ENCODE results near the gene MS4A4A.

The MS4A4A gene

GRCh38 chr11:60310407-60310998, 30.0 kb downstream of the MS4A4A start:
- no peaks in the 10 kb centered on the region for H3K79me2 ChIP-seq
- H3K4me1 ChIP-seq = no peaks in the 10 kb centered on the region
- no peaks in the 10 kb centered on the region for H3K36me3 ChIP-seq (ENCODE audit: control insufficient read depth, insufficient read depth, low read length)
- no peaks in the 10 kb centered on the region for H3K9me3 ChIP-seq (ENCODE audit: control insufficient read depth, low read length)
- no peak overlapping the region for H3K4me3 ChIP-seq (ENCODE audit: low read depth, low read length)
- H3K27ac ChIP-seq = no peak overlapping the region
- no peak overlapping the region for H3K9ac ChIP-seq
- no peak overlapping the region for H3K4me2 ChIP-seq (ENCODE audit: low read length)
- no peak for TF ChIP-seq CTCF (IDR thresholded peaks at IDR 0.05)
- no peaks in the 10 kb centered on the region for H3K27me3 ChIP-seq (ENCODE audit: control insufficient read depth, insufficient read depth, low read length)
- no peak overlapping the region for H2AFZ ChIP-seq

GRCh38 chr11:60314635-60315321, 34.3 kb downstream of the MS4A4A start:
- Histone ChIP-seq H2AFZ (no peak overlapping the region), H3K4me3 (ENCODE audit: low read depth, low read length) (no peak overlapping the region), H3K36me3 (ENCODE audit: control insufficient read depth, insufficient read depth, low read length) (no peaks in the 10 kb centered on the region), H3K27ac (no peak overlapping the region), H3K27me3 (ENCODE audit: control insufficient read depth, insufficient read depth, low read length) (no peaks in the 10 kb centered on the region), H3K9me3 (ENCODE audit: control insufficient read depth, low read length) (no peaks in the 10 kb centered on the region), H3K4me1 (no peaks in the 10 kb centered on the region), H3K4me2 (ENCODE audit: low read length) (no peak overlapping the region), H3K9ac (no peak overlapping the region), H3K79me2 (no peaks in the 10 kb centered on the region)
- no peak for TF ChIP-seq CTCF (IDR thresholded peaks at IDR 0.05)

GRCh38 chr11:60315871-60316270, 35.4 kb downstream of the MS4A4A start:
- no peaks in the 10 kb centered on the region for H3K27me3 ChIP-seq (ENCODE audit: control insufficient read depth, insufficient read depth, low read length)
- H3K4me1 ChIP-seq = no peaks in the 10 kb centered on the region
- no peak overlapping the region for H3K4me2 ChIP-seq (ENCODE audit: low read length)
- H3K4me3 ChIP-seq (ENCODE audit: low read depth, low read length) = no peak overlapping the region
- no peak overlapping the region for H3K9ac ChIP-seq
- H3K27ac ChIP-seq = no peak overlapping the region
- no peaks in the 10 kb centered on the region for H3K79me2 ChIP-seq
- H3K36me3 ChIP-seq (ENCODE audit: control insufficient read depth, insufficient read depth, low read length) = no peaks in the 10 kb centered on the region
- no peaks in the 10 kb centered on the region for H3K9me3 ChIP-seq (ENCODE audit: control insufficient read depth, low read length)
- TF ChIP-seq CTCF (IDR thresholded peaks at IDR 0.05) = no peak
- no peak overlapping the region for H2AFZ ChIP-seq

- no peaks in the 10 kb centered on the region for H3K36me3 ChIP-seq (ENCODE audit: control insufficient read depth, insufficient read depth, low read length)
- no peak overlapping the region for H3K4me3 ChIP-seq (ENCODE audit: low read depth, low read length)
- H3K79me2 ChIP-seq = no peaks in the 10 kb centered on the region
- no peaks in the 10 kb centered on the region for H3K27me3 ChIP-seq (ENCODE audit: control insufficient read depth, insufficient read depth, low read length)
- H3K27ac ChIP-seq = no peak overlapping the region
- no peaks in the 10 kb centered on the region for H3K9me3 ChIP-seq (ENCODE audit: control insufficient read depth, low read length)
- H3K4me1 ChIP-seq = no peaks in the 10 kb centered on the region
- H3K4me2 ChIP-seq (ENCODE audit: low read length) = no peak overlapping the region
- H3K9ac ChIP-seq = no peak overlapping the region
- no peak overlapping the region for H2AFZ ChIP-seq
- TF ChIP-seq CTCF (IDR thresholded peaks at IDR 0.05) = no peak
These were observed 35.9 kb downstream of the MS4A4A start for GRCh38 chr11:60316317-60316716.

GRCh38 chr11:60318726-60319125, 38.3 kb downstream of the MS4A4A start:
- Histone ChIP-seq H3K4me1 (no peaks in the 10 kb centered on the region), H3K36me3 (ENCODE audit: control insufficient read depth, insufficient read depth, low read length) (no peaks in the 10 kb centered on the region), H3K9ac (no peak overlapping the region), H3K27me3 (ENCODE audit: control insufficient read depth, insufficient read depth, low read length) (no peaks in the 10 kb centered on the region), H3K4me2 (ENCODE audit: low read length) (no peak overlapping the region), H3K9me3 (ENCODE audit: control insufficient read depth, low read length) (no peaks in the 10 kb centered on the region), H2AFZ (no peak overlapping the region), H3K27ac (no peak overlapping the region), H3K79me2 (no peaks in the 10 kb centered on the region), H3K4me3 (ENCODE audit: low read depth, low read length) (no peak overlapping the region)
- no peak for TF ChIP-seq CTCF (IDR thresholded peaks at IDR 0.05)
